Parietal lobe (tissue), 1 donor: ENCODE data around the gene ANAPC10. TPM values are rescaled to one million over a fixed set of nuclear protein-coding genes. Genes with fewer than 3 reads are reported as not detected.

Experiments
- total RNA-seq: library from RNA; depleted of rRNA; stranded (reverse); fragments of >200 nt; gene quantifications from one replicate; pipeline ENCODE4 v1.2.3, GENCODE V29; 2014

Gene ANAPC10
- 68.9 TPM for total RNA-seq

GRCh38 chr4:145097821-145098674, at the start of gene ANAPC10, which contains the start of gene ABCE1:
Gene ANAPC10, minus strand, starts transcription at chr4:145098196. Its CDS starts 2,097 bp downstream, at chr4:145096099.
Gene ABCE1, plus strand, starts transcription at chr4:145098311. Its CDS starts 6,102 bp downstream, at chr4:145104413.

Other genes with a start within 250 kb of the ANAPC10 start
- 122 TPM for gene ABCE1, start 115 bp upstream of the ANAPC10 start, total RNA-seq
- gene OTUD4, start 82.4 kb upstream of the ANAPC10 start, total RNA-seq: 77.3 TPM